Measurements from ENCODE around the gene GNG14.

GRCh38 chr19:12715102-12715501, 27.3 kb downstream of the GNG14 start:
- TF ChIP-seq CTCF (IDR thresholded peaks at IDR 0.05) (no peak), POLR2A (IDR thresholded peaks at IDR 0.05) (no peak)

Measured in lower leg skin (tissue), 3 donors.